NCI-H345 treated with DMSO at 0.1 percent for 48 hours (cell line): ENCODE data around the gene EXOSC1.
"Not testable (repeated sequence)": the region's sequence is repeated elsewhere in the genome, so short reads cannot be mapped to it uniquely, and the experiment has no call there.

Experiments
- DNase-seq: peaks from one replicate; lab custom pipeline; 2025; ENCODE audit not compliant: unreplicated experiment; lab: John Stamatoyannopoulos, UW

The EXOSC1 gene, protein sequence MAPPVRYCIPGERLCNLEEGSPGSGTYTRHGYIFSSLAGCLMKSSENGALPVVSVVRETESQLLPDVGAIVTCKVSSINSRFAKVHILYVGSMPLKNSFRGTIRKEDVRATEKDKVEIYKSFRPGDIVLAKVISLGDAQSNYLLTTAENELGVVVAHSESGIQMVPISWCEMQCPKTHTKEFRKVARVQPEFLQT

DNA sequence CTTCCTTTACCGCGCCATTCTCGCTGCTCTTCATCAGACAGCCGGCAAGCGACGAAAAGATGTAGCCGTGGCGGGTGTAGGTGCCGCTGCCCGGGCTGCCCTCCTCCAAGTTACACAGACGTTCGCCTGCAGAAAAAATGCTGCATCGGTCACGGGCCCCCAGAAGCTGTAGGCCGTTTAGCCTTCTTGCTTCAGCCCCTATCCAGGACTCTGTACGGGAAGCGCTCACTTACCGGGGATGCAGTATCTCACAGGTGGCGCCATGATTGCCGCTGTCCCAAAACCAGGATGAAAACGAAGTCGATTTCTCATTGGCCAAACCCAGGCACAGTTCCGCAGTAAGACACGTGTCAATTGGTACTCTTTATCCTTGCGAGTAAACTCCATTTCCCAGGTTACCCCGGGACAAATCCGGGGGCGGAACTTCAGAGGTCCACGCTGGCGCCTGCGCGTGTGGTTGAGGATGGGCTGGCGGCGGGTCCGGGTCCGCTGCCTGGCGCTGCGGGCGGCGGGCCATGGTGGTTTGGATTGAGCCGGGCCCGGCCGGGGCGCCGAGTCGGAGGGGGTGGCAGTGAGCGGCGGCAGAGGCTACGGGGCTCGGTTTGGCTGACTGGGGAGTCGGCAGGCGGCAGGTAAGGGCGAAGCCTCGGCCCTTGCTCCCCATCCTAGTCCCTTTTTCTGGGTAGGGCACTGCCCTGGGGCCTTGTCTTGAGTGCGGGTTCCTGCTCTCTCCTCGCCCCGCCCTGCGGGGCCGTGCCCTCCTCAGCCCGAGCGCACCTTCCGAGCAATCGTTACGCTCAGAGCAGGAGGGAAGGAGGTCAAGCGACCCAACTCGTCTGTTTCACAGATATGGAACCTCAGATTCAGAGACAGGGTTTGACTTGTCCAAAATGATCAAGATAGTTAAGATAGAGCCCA lies at the start of gene EXOSC1, which contains the start of gene ZDHHC16:
Gene EXOSC1 (minus strand): TSS at position 285 of the 918 bp plus-strand sequence. CDS start 21 bp downstream, at position 264.
Gene ZDHHC16 (plus strand): TSS at position 454 of the 918 bp plus-strand sequence. CDS start 5,501 bp downstream, outside the sequence.
- DNase-seq, result peak; percentile 90

DNA sequence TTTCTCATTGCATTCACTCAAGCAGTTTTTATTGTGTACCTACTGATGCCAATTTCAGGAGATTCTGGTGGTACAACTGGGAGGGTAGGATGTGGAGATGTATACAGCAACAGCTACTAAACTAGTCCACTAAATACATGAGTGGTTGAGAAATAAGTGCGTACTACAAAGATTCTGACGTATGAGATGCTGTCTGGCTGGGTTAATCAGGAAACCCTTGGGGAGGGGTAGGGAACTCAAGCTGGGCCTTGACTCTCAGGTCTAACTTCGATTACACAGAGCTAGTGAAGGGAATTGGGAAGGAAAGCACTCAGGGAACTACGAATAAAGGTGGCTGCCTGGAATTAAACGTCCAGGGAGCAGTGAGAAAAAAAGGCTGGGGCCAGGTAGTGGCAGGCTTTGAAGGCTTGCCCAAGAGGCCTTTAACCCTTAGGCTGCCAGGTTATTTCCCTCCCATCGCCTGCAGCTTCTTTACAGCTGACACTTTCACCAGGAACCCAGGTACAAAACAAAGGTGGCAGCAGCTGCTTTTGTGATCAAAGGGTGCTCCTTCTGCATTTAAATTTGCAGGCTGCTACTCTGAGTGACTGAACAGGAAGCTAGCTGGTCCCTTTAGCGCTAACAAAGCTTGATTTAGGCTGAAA lies 49.2 kb upstream of the EXOSC1 start:
- DNase-seq, result no peak

DNA sequence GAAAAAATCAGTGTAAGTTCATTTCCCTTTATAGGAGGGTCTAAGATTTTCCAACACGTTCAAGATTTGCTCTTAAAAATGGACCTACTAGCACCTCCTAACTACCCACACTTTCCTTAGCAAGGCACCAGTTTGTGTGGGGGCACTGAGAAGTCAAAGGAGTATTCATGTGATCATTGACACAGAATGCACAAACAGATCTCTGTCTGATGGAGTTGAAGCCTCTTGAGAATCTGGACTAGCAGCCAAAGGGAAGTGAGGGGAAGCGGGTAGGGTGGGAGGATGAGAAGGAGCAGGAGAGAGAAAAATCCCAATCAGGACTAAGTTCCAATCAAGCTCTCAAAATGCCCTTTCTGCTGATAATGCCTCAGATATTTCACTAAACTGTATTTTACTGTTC lies 48.3 kb upstream of the EXOSC1 start:
- DNase-seq, result no peak

DNA sequence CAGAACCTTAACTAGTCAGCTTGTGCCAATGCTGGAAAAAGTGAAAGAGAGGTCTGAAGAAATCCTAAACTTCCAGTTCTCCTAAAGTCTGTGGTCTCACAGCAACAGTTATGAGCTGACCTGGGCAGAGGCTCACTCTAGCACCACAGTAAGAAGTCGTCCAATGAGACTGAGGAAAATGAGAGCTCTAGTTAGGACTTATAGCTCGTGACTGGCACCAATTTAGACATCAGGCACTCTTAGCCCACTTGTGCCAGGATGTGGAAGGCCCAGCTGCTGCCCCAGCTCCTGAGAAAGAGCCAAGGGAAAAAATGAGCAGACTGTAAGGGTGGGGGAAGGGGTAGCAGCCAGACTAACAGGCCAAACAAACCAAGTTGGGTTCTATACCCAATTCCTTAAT lies 44.8 kb upstream of the EXOSC1 start:
- no peak for DNase-seq

DNA sequence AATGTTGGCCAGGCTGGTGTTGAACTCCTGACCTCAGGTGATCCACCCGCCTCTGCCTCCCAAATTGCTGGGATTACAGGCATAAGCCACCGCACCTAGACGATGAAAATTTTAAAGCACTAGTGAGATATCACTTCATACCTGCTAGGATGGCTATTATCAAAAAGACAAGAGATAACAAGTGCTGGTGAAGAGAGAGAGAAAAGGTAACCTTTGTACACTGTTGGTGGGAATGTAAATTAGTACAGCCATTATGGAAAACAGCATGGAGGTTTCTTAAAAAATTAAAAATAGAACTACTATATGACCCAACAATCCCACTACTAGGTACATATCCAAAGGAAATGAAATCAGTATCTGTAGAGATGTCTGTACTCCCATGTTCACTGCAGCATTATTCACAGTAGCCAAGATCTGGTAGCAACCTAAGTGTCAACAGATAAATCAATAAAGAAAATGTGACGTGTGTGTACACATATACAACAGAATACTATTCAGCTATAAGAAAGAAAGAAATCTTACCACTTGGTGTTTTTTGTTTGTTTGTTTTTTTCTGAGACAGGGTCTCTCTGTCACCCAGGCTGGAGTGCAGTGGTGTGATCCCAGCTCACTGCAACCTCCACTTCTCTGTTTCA lies 40.0 kb upstream of the EXOSC1 start:
- no peak for DNase-seq

DNA sequence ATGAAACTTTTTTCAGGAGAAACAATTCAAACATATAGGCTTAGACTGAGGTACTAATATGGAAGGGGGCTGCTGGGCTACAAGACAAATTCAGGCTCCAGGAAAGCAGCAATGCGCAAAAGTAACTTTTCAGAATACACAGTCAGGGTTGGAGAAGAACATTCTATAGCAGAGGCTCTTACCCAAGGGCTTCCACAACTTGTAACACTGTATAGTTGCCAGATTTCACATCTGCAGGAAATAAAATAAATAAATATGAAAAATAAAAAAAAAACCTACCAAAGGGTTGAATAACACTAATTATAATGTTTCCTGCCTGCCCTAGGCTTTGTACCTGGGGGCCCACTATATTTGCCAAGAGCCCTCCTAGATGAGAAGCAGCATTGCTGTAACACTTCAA lies 38.1 kb upstream of the EXOSC1 start:
- no peak for DNase-seq

DNA sequence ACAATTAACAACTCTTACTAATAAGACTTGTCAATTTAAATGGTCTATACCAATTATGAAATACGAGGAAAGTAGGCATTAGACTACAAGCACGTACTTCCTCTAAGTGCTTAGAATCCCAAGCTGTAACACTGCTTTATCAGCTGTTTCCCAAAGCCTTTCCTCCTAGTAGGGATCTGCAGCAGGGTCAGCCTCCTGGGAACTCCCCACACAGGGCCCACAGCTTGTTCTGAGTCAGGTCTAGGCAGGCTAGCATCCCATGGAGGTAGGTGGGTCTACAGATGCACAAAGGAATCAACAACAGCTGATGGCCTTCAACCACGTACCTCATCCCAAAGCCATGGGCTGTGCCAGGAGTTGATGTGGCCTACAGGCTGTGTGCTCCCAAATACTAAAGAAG lies 37.7 kb upstream of the EXOSC1 start:
- no peak for DNase-seq

DNA sequence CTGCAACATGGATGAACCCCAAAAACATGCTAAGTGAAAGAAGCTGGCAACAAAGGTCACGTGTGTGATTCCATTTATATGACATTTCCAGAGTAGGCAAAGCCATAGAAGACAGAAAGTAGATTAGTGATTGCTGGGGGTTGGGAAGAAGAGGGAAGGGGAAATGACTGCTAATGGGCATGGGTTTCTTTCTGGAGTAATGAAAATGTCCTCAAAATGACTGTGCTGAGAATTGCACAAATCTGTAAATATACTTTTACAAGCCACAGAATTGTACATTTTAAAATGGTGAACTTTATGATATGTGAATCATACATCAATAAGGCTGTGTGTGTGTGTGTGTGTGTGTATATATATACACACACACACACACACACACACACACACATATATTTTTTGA lies 36.6 kb upstream of the EXOSC1 start:
- no peak for DNase-seq

DNA sequence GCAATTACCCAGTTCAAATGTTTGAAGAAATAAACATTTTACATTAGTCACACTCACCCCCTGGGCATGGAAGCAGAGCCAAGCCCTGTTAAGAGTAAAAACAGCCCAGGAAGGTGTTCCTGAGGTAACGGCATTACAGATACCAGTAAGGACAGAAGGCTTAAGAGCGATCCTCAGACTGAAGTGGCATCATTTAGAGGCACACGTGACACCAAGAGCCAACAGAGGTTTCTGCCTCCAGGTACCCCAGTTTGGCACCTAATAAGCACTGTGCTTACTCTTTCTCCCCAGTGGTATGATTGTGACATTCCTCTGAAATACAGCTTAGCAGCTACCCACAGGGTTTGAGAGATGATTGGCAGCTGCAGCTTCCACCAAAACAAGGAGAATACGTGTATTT lies 35.3 kb upstream of the EXOSC1 start:
- DNase-seq, result no peak

DNA sequence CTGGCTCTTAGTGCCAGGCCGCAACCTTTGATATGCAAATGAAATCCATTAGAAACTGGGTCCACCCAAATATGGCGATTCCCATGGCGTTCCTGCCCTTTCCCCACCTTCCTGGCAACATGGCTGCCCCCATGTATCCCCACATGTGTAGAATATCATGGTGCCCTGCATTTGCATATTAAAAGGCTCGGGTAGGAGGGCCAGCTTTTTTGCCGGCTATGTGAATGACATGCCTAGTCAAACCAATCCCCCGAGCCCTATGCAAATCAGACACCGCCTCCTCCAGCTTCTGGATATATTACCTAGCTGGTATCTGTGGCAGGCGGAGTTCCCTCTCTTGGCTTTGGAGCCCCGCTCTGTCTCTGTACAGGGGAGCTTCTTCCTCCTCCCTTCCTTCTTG lies 34.1 kb upstream of the EXOSC1 start:
- DNase-seq, result no peak

DNA sequence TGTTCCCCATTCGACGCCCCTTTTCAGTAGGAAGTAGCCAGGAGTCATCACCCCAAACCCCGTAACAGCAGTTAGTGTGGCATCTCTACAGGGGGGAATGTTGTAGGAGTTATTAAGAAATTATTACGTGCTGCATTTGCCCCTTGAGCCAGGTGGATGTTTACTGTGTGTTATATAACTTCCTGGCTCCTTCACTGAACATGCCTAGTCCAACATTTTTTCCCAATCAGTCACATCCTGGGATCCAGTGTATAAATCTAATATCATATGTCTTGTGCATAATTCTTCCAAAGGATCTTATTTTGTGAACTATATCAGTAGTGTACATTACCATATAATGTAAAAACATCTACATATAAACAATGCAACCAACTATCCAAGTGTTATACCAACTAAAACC lies 33.6 kb upstream of the EXOSC1 start:
- not testable (repeated sequence) for DNase-seq

DNA sequence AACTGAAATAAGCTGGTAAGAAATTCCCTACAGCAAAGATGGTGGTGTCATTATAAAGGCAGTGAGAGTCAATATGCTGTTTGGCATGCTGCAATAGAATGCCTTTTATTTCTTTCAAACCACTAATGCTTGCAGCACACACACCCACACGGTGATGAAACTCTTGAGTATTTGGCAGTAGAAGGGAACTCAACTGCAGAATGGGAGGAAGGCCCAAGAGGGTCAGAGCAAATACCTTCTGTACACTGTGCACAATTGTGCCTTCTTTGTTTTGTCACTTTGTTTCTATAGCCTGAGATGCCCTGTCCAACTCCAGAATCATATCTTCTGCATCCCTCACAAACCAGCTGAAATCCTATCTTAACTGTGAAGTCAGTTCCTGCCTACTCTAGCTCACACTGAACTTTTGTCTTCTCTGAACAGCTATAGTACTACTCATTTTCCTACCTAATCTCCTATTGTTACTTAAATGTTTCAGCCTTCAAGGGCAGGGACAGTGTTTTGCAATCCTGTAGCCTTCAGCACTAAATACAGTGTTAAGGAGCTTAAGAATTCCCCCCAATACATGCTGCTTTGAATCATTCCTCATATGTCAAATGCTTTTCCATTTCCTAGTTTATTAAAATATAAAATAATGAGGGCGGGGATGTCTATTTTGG lies 30.3 kb upstream of the EXOSC1 start:
- no peak for DNase-seq

DNA sequence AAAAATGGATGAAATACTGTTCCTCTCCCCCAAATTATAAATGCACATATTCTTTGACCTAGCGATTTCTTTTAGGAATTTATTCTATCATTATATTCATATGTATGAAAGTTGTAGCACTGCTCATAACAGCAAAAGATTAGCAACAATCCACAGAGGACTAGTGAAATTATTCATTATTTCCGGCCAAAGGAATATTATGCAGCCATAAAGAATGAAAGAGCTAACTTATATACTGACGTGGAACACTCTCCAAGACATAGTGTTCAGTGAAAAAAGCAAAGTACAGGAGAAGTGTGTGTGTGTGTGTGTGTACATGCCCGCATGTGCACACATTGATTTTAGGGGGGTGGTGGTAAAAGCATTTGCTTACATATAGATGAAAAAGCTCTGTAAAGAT lies 29.1 kb upstream of the EXOSC1 start:
- DNase-seq, result no peak

DNA sequence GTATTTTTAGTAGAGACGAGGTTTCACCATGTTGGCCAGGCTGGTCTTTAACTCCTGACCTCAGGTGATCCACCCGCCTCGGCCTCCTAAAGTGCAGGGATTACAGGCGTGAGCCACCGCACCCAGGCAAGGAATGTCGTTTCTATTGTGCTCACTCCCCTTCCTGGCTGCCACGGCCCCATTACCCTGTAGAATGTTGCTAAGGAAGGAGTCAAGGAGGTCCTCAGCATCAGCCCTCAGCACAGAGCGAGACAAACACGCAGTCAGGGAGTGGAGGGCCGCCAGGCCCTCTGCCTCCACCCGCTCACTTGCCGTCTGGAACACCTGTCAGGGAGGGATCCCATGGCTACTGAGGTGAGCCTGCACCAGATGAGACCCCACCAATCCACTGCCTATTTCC lies 23.0 kb upstream of the EXOSC1 start:
- DNase-seq, result not testable (repeated sequence)

DNA sequence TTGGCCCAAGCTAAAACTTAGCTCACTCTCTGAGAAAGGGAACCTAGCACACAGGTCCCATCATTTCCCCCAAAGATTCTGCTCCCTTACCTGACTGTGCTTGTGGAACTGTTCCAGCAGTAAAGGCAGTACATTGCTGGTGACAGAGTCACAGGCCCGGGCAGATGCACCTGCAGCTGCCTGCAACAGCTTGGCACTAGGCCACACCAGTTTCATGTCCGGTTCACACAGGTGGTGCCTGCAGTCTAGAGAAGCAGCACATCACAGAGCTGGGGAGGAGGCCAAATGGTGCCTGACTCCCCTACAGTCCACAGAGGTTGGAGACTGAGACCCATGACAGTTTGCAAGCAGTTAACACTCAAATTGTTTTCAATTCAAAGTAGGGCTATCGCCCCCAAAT lies 22.4 kb upstream of the EXOSC1 start:
- DNase-seq, result no peak

DNA sequence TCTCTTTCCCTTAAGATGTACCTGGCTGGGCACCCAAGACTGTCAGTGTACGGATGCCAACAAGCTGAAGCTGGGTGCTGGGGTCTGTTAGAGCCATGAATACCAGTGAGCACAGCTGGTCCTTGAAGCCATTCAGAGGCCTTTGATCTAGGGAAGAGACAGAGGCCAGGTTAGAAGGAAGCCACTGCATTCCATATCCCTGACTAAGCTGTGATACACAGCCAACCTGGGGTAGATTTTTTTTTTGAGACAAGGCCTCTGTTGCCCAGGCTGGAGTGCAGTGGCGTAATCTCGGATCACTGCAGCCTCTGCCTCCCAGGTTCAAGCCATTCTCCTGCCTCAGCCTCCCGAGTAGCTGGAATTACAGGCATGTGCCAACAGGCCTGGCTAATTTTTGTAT lies 20.9 kb upstream of the EXOSC1 start:
- DNase-seq, result no peak

DNA sequence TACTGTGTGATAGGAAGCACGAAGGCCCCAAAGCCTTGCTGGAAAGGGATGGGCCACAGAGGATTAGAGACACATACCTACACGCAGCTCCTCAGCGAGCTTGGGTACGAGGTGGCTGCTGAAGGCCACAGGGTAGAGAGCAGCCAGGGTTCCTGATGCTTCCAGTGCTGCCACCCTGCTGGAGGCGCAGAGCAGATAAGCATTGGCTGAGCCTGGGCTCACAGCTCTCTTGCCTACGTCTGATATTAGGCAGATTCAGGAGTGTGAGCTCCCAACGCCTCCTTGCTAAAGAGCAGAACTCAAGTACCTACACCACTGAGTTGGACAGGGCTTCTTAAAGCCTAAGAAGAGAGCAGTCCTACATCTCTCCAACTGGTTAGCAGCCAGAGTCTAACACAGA lies 20.2 kb upstream of the EXOSC1 start:
- DNase-seq, result no peak

DNA sequence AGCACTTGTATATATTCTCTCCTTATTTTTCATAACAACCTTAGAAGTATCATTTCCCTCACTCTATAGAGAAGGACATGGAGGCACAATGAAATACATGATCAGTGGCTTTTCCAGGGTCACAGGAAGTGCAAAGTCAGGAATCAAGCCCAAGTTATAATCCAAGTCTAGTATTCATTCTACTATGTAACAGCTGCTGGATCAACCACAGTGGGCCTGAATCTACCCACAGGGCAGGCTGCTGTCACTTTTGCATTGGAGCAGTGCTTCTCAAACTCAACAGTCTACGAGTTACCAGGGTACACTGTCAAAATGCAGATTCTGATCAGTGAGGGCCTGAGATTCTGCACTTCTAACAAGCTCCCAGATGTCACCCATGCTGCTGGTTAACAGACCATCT lies 18.4 kb upstream of the EXOSC1 start:
- DNase-seq, result no peak

DNA sequence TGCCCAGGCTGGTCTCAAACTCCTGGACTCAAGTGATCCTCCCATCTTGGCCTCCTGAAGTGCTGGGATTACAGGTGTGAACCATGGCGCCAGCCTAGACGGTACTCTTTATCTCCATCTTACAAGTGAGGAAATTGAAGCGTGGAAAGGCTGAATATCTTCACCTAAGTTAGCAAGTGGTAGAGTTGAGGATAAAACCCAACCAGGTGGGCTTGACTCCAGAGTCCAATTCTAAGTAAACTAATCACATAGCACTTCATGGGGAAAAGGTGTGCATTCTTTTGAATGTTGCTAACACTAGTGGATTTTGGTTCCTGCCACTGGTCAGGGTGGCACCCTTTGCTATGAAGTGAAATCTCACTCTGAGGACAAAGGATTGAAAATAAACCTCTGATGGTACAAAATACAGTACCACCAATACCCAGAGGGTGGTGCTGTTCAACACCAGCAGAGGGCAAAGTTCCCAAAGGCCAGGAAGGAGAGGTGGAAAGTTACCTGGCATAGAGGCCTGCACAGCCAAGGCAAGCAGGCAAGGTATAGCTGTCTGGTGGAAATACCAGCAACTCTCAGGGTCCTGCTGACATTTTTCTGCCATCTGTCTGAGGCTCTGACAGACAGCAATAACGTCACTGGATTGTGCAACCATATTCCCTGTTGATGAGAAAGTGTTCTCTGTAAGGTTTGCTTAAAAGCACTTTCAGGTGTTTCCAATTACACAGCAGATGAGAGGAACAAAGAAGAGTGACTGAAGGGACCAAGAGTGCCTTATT lies 17.7 kb upstream of the EXOSC1 start:
- no peak for DNase-seq

DNA sequence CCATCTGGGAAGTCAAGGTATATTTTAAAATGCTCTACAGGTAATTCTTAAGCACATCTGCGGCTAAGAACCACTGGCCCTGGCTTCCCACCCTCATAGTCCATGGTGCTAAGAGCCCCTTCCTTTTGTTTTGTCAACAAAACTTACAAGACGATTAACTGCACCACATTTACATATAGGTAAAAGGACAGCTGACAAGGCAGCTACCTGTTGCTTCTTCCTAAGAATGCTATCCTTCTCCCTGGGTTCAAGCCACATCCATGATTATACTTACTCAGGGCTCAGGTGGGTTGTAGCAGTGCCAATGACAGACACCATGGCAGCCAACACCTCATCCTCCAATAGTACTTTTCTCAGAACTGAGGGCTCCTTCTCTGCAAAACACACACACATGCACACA lies 16.5 kb upstream of the EXOSC1 start:
- DNase-seq, result no peak
